Measurements from ENCODE around the gene NOP53.
"Not testable (repeated sequence)": the region's sequence is repeated elsewhere in the genome, so short reads cannot be mapped to it uniquely, and the experiment has no call there.

Gene NOP53

DNA sequence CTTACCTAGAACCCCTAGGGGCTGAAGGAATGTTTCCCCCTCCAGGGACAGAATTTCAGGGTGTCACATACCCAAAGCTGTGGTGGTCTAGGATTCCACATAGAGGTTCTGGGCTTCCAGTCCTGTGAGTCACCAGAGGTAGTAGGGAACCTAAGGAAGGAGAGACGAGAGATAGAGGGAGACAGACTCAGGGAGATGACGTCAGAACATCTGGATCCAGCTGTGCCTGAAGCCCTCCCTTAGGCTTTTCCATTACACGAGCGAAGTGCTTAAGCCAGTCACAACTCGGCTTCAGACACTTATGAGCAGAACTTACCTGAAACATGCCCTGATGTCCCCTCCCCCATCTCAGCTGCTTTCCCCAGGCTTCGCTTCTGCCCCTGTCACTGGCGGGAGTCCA is 21.3 kb downstream of the NOP53 start:
- in situ Hi-C loops (cut with MboI; ENCODE audit: low pct_unique_long_range_greater_than_20kb, low sequenced_read_pairs): no loop called here
- DNase-seq: no peak

DNA sequence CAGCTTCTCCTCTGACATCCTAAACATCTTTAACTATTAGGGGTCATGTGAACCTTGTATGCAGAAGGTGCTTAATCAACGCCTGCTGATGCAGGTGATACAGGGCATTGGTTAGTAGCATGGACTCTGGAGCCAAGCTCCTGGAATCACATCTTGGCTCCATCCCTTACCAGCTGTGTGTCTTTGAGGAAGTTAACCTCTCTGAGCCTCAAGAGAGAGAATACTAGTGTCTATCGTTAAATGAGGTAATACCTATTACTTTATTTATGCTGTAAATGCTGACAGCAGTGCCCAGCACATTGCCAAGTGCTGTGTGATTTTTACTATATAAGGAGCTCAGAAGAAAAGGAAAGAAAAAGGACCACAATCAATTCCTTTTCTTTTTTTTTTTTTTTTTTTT is 22.0 kb downstream of the NOP53 start:
- DNase-seq: no peak
- in situ Hi-C loops (cut with MboI; ENCODE audit: low pct_unique_long_range_greater_than_20kb, low sequenced_read_pairs): no loop called here

- in situ Hi-C loops (cut with MboI; ENCODE audit: low pct_unique_long_range_greater_than_20kb, low sequenced_read_pairs): no loop called here
- DNase-seq: no peak
These were observed 23.3 kb downstream of the NOP53 start for GRCh38 chr19:47768604-47769003.

DNA sequence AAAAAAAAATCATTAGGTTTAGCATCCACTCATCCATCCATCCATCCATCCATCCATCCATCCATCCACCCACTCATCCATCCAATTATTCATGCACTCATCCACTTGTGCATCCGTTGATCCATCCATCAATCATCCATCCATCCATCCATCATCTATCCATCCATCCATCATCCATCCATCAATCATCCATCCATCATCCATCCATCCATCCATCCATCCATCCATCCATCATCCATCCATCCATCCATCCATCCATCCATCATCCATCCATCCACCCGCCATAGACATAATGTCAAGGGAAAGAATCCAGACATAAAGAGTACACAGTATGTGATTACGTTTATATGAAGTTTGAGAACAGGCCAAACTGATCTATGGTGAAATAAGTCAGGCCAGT is 24.2 kb downstream of the NOP53 start:
- in situ Hi-C loops (cut with MboI; ENCODE audit: low pct_unique_long_range_greater_than_20kb, low sequenced_read_pairs): no loop called here
- DNase-seq: no peak

DNA sequence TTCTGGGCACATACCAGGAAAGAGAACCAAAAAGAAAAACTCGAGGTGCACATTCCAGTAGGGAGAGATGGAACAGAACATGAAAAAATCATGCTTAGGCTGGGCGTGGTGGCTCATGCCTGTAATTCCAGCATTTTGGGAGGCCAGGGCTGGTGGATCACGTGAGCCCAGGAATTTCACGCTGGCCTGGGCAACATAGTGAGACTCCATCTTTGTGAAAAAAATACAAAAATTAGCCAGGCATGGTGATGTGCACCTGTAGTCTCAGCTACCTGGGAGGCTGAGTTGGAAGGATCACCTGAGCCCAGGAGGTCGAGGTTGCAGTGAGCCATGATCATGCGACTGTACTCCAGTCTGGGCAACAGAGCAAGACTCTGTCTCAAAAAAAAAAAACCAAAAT is 25.9 kb downstream of the NOP53 start:
- in situ Hi-C loops (cut with MboI; ENCODE audit: low pct_unique_long_range_greater_than_20kb, low sequenced_read_pairs); DNase-seq: not testable (repeated sequence)

DNA sequence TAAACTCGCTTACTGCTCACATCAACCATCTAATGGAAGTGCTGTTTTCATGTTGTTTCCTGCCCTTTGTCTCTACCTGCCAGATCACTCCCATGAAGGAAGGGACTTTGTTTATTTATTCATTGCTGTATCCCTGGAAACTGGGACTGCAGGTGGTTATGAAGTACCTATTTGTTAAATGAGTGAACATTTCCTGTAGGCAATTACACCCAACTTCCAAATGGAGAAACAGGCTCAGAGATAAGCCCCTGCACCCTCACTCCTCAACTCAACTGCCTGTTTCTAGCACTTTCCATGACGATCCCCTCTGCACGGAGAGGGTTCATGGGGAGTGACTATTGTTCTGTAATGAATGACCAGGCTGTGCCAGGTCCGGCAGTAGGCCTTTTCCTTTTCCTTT is 31.2 kb downstream of the NOP53 start:
- DNase-seq: no peak
- in situ Hi-C loops (cut with MboI; ENCODE audit: low pct_unique_long_range_greater_than_20kb, low sequenced_read_pairs): no loop called here

DNA sequence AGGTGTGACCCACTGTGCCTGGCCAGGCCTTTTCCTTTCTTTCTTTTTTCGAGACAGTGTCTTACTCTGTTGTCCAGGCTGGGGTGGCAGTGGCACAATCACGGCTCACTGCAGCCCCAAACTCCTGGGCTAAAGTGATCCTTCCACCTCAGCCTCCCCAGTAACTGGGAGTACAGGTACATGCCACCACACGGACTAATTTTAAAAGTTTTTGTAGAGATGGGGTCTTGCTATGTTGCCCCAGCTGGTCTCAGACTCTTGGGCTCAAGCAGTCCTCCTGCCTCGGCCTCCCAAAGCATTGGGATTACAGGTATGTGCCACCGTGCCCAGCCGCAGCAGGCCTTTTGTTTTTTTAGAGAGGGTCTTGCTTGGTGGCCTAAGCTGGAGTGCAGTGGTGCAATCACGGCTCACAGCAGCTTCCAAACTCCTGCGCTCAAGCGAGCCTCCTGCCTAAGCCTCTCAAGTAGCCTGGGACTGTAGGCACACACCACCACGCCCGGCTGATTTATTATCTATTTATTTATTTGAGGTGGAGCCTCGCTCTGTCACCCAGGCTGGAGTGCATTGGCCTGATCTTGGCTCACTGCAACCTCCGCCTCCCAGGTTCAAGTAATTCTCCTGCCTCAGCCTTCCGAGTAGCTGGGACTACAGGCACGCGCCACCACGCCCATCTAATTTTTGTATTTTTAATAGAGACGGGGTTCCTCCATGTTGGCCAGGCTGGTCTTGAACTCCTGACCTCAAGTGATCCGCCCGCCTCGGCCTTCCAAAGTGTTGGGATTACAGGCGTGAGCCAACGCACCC is 32.1 kb downstream of the NOP53 start:
- in situ Hi-C loops (cut with MboI; ENCODE audit: low pct_unique_long_range_greater_than_20kb, low sequenced_read_pairs); DNase-seq: not testable (repeated sequence)

GRCh38 chr19:47778049-47778953 is 33.0 kb downstream of the NOP53 start, which contains the start of gene SELENOW:
TSS of gene SELENOW (plus strand) at chr19:47778703. CDS start at chr19:47778786, 83 bp downstream.
- in situ Hi-C loops (cut with MboI; ENCODE audit: low pct_unique_long_range_greater_than_20kb, low sequenced_read_pairs): no loop called here
- peak; percentile 76 for DNase-seq

DNA sequence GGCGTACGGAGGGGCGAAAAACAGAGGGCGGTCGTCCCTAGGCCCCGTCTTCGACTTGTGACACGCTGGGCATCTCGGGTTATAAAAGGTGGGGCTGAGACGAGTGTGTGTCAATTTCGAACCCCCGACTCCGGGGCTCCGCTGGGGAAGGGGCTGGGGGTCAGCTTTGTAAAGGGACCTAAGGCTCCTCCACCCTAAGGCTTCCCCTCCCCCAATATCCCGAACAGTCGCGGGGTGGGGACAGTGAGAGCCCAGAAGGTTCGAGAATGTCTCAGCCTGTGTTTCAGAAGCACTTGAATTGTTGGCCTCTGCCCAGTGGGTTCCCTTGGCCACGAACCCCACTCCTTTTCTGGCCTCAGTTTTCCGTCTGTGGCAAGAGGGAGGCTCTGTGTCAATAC is 33.6 kb downstream of the NOP53 start:
- in situ Hi-C loops (cut with MboI; ENCODE audit: low pct_unique_long_range_greater_than_20kb, low sequenced_read_pairs): no loop called here
- DNase-seq: no peak

- in situ Hi-C loops (cut with MboI; ENCODE audit: low pct_unique_long_range_greater_than_20kb, low sequenced_read_pairs): no loop called here
- no peak for DNase-seq
These were observed 34.3 kb downstream of the NOP53 start for GRCh38 chr19:47779524-47780214.

- no peak for DNase-seq
- in situ Hi-C loops (cut with MboI; ENCODE audit: low pct_unique_long_range_greater_than_20kb, low sequenced_read_pairs): no loop called here
These were observed 34.8 kb downstream of the NOP53 start for GRCh38 chr19:47780215-47780551.

- in situ Hi-C loops (cut with MboI; ENCODE audit: low pct_unique_long_range_greater_than_20kb, low sequenced_read_pairs): no loop called here
- DNase-seq: no peak
These were observed 36.4 kb downstream of the NOP53 start for GRCh38 chr19:47781590-47782262.

- in situ Hi-C loops (cut with MboI; ENCODE audit: low pct_unique_long_range_greater_than_20kb, low sequenced_read_pairs): no loop called here
These were observed 41.2 kb downstream of the NOP53 start for GRCh38 chr19:47786566-47786965.

DNA sequence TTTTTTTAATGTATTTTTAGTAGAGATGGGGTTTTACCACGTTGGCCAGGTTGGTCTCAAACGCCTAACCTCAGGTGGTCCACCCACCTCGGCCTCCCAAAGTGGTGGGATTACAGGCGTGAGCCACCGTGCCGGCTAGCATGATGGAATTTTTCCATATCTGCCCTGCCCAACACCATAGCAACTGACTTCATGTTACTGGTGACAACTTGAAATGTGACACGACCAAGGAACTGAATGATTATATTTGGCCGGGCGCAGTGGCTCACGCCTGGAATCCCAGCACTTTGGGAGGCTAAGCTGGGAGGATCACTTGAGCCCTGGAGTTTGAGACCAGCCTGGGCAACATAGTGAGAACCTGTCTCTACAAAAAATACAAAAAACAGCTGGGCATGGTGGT is 42.0 kb downstream of the NOP53 start:
- DNase-seq; in situ Hi-C loops (cut with MboI; ENCODE audit: low pct_unique_long_range_greater_than_20kb, low sequenced_read_pairs): not testable (repeated sequence)

More at GRCh38 chr19:47786566-47786965, 41.2 kb downstream of the NOP53 start:
- DNase-seq: no peak

- in situ Hi-C loops (cut with MboI; ENCODE audit: low pct_unique_long_range_greater_than_20kb, low sequenced_read_pairs); DNase-seq: not testable (repeated sequence)
These were observed 44.5 kb downstream of the NOP53 start for GRCh38 chr19:47789811-47790210.

GRCh38 chr19:47790398-47790814 is 45.1 kb downstream of the NOP53 start:
- DNase-seq: peak; percentile 76
- in situ Hi-C loops (cut with MboI; ENCODE audit: low pct_unique_long_range_greater_than_20kb, low sequenced_read_pairs): no loop called here

GRCh38 chr19:47792616-47793015 is 47.3 kb downstream of the NOP53 start:
- DNase-seq: no peak
- in situ Hi-C loops (cut with MboI; ENCODE audit: low pct_unique_long_range_greater_than_20kb, low sequenced_read_pairs): no loop called here

GRCh38 chr19:47794526-47794925 is 49.2 kb downstream of the NOP53 start:
- no peak for DNase-seq
- in situ Hi-C loops (cut with MboI; ENCODE audit: low pct_unique_long_range_greater_than_20kb, low sequenced_read_pairs): no loop called here

DNA sequence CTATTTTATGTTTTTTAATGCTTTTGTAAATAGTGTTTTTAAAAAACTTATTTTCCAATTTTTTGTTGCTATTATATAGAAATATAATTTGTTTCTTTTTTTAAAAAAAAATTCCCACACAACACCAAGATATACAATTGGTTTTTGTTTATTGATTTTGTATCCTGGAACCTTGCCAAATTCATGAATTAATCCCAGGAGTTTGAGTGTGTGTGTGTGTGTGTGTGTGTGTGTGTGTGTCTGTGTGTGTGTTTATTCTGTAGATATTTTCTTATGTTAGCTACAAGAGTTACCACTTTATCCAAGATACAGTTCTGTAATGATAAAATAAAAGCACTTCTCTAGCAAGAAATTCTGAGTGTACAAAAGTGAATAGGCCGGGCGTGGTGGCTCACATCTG is 51.4 kb downstream of the NOP53 start:
- in situ Hi-C loops (cut with MboI; ENCODE audit: low pct_unique_long_range_greater_than_20kb, low sequenced_read_pairs): no loop called here
- no peak for DNase-seq
